ENCODE measurements around the gene TMEM175.

TMEM175 gene

GRCh38 chr4:990746-991367, 58.6 kb downstream of the TMEM175 start:
- TF ChIP-seq TAF1 (IDR thresholded peaks at IDR 0.05; ENCODE audit: low read depth, low read length): no peak
- no peak for TF ChIP-seq SPI1 (IDR thresholded peaks at IDR 0.05; ENCODE audit: low read depth, low read length)
- TF ChIP-seq PAX5 (IDR thresholded peaks at IDR 0.05; ENCODE audit: insufficient read depth, low read length, severe bottlenecking): no peak
- no peak for TF ChIP-seq POLR2AphosphoS5 (IDR thresholded peaks at IDR 0.05; ENCODE audit: low read depth, low read length)
- TF ChIP-seq POU2F2 (IDR thresholded peaks at IDR 0.05; ENCODE audit: low read depth, low read length): no peak
- DNase-seq (ENCODE audit: insufficient read length, low spot score) (no peak), FAIRE-seq (no peak)

GRCh38 chr4:991451-992296, 59.4 kb downstream of the TMEM175 start:
- TF ChIP-seq POLR2A (IDR thresholded peaks at IDR 0.05; ENCODE audit: low read depth, low read length): no peak
- TF ChIP-seq TAF1 (IDR thresholded peaks at IDR 0.05; ENCODE audit: low read depth, low read length): no peak
- TF ChIP-seq SPI1 (IDR thresholded peaks at IDR 0.05; ENCODE audit: low read depth, low read length): no peak
- TF ChIP-seq POLR2AphosphoS5 (IDR thresholded peaks at IDR 0.05; ENCODE audit: low read depth, low read length): no peak
- no peak for TF ChIP-seq PAX5 (IDR thresholded peaks at IDR 0.05; ENCODE audit: insufficient read depth, low read length, severe bottlenecking)
- no peak for TF ChIP-seq POU2F2 (IDR thresholded peaks at IDR 0.05; ENCODE audit: low read depth, low read length)

GRCh38 chr4:992297-993110, 60.2 kb downstream of the TMEM175 start:
- no peak for TF ChIP-seq POLR2A (IDR thresholded peaks at IDR 0.05; ENCODE audit: low read depth, low read length)
- no peak for TF ChIP-seq POU2F2 (IDR thresholded peaks at IDR 0.05; ENCODE audit: low read depth, low read length)
- TF ChIP-seq SPI1 (IDR thresholded peaks at IDR 0.05; ENCODE audit: low read depth, low read length): no peak
- no peak for TF ChIP-seq TAF1 (IDR thresholded peaks at IDR 0.05; ENCODE audit: low read depth, low read length)
- no peak for TF ChIP-seq POLR2AphosphoS5 (IDR thresholded peaks at IDR 0.05; ENCODE audit: low read depth, low read length)
- TF ChIP-seq PAX5 (IDR thresholded peaks at IDR 0.05; ENCODE audit: insufficient read depth, low read length, severe bottlenecking): no peak
- FAIRE-seq (no peak), DNase-seq (ENCODE audit: insufficient read length, low spot score) (no peak)

More at GRCh38 chr4:991451-992296, 59.4 kb downstream of the TMEM175 start:
- no peak for DNase-seq (ENCODE audit: insufficient read length, low spot score)
- no peak for FAIRE-seq

- FAIRE-seq: no peak
- TF ChIP-seq PAX5 (IDR thresholded peaks at IDR 0.05; ENCODE audit: insufficient read depth, low read length, severe bottlenecking): no peak
- TF ChIP-seq SPI1 (IDR thresholded peaks at IDR 0.05; ENCODE audit: low read depth, low read length): no peak
- TF ChIP-seq POLR2A (IDR thresholded peaks at IDR 0.05; ENCODE audit: low read depth, low read length): no peak
- no peak for TF ChIP-seq POU2F2 (IDR thresholded peaks at IDR 0.05; ENCODE audit: low read depth, low read length)
- no peak for TF ChIP-seq TAF1 (IDR thresholded peaks at IDR 0.05; ENCODE audit: low read depth, low read length)
- no peak for TF ChIP-seq POLR2AphosphoS5 (IDR thresholded peaks at IDR 0.05; ENCODE audit: low read depth, low read length)
- no peak for DNase-seq (ENCODE audit: insufficient read length, low spot score)
Measured at GRCh38 chr4:993111-994029, 61.1 kb downstream of the TMEM175 start, which contains the start of gene SLC26A1. TSS of gene SLC26A1 (minus strand) at chr4:993404. CDS start at chr4:991703, 1,701 bp downstream.

- DNase-seq (ENCODE audit: insufficient read length, low spot score) (no peak), FAIRE-seq (no peak)
- TF ChIP-seq SPI1 (IDR thresholded peaks at IDR 0.05; ENCODE audit: low read depth, low read length) (no peak), PAX5 (IDR thresholded peaks at IDR 0.05; ENCODE audit: insufficient read depth, low read length, severe bottlenecking) (no peak), POLR2AphosphoS5 (IDR thresholded peaks at IDR 0.05; ENCODE audit: low read depth, low read length) (no peak), POU2F2 (IDR thresholded peaks at IDR 0.05; ENCODE audit: low read depth, low read length) (no peak), TAF1 (IDR thresholded peaks at IDR 0.05; ENCODE audit: low read depth, low read length) (no peak), POLR2A (IDR thresholded peaks at IDR 0.05; ENCODE audit: low read depth, low read length) (no peak)
Measured at GRCh38 chr4:995311-996026, 63.2 kb downstream of the TMEM175 start.

GRCh38 chr4:996030-996996, 64.1 kb downstream of the TMEM175 start:
- FAIRE-seq (no peak), DNase-seq (ENCODE audit: insufficient read length, low spot score) (no peak)
- TF ChIP-seq POLR2AphosphoS5 (IDR thresholded peaks at IDR 0.05; ENCODE audit: low read depth, low read length) (no peak), SPI1 (IDR thresholded peaks at IDR 0.05; ENCODE audit: low read depth, low read length) (no peak), PAX5 (IDR thresholded peaks at IDR 0.05; ENCODE audit: insufficient read depth, low read length, severe bottlenecking) (no peak), POU2F2 (IDR thresholded peaks at IDR 0.05; ENCODE audit: low read depth, low read length) (no peak), POLR2A (IDR thresholded peaks at IDR 0.05; ENCODE audit: low read depth, low read length) (no peak), TAF1 (IDR thresholded peaks at IDR 0.05; ENCODE audit: low read depth, low read length) (no peak)

GRCh38 chr4:996997-997374, 64.7 kb downstream of the TMEM175 start:
- TF ChIP-seq TAF1 (IDR thresholded peaks at IDR 0.05; ENCODE audit: low read depth, low read length) (no peak), PAX5 (IDR thresholded peaks at IDR 0.05; ENCODE audit: insufficient read depth, low read length, severe bottlenecking) (no peak), POLR2A (IDR thresholded peaks at IDR 0.05; ENCODE audit: low read depth, low read length) (no peak), POU2F2 (IDR thresholded peaks at IDR 0.05; ENCODE audit: low read depth, low read length) (no peak), POLR2AphosphoS5 (IDR thresholded peaks at IDR 0.05; ENCODE audit: low read depth, low read length) (no peak), SPI1 (IDR thresholded peaks at IDR 0.05; ENCODE audit: low read depth, low read length) (no peak)
- no peak for DNase-seq (ENCODE audit: insufficient read length, low spot score)
- FAIRE-seq: no peak
